CD4-positive, CD25-positive, alpha-beta regulatory T cell (primary cell): ENCODE data around the gene ZDHHC8. TPM values are rescaled to one million over a fixed set of nuclear protein-coding genes. Genes with fewer than 3 reads are reported as not detected.

Experiments used
- ATAC-seq, 2 donors: fragments of 150-1000 bp; cut with Tn5 transposase; one replicate each; pipeline ENCODE4 v1.10.0; 2021; ENCODE audit warnings: low read depth in 2 of 2, moderate number of reproducible peaks in 2 of 2, moderate library complexity in 1 of 2
- DNase-seq, 3 donors: peaks; one replicate each; pipeline versions ENCODE4 v3.0.0 to v3.0.0-alpha.2; 2012 to 2022; ENCODE audit warnings: mixed read lengths in 1 of 3
- H3K27ac ChIP-seq: one replicate; pipeline ENCODE4 v1.7.0; 2013; ENCODE audit warnings: mild to moderate bottlenecking, low read length; ENCODE audit not compliant: insufficient read depth, poor library complexity, severe bottlenecking
- H3K27me3 ChIP-seq: one replicate; pipeline ENCODE4 v1.7.0; 2013; ENCODE audit warnings: low read length; ENCODE audit not compliant: control insufficient read depth, insufficient read depth
- H3K36me3 ChIP-seq: one replicate; pipeline ENCODE4 v1.7.0; 2013; ENCODE audit warnings: mild to moderate bottlenecking, low read length, moderate library complexity; ENCODE audit not compliant: control insufficient read depth, insufficient read depth
- H3K4me1 ChIP-seq: 2 replicates; pipeline ENCODE4 v1.7.0; 2013; ENCODE audit warnings: mild to moderate bottlenecking, low read length; ENCODE audit not compliant: insufficient read depth, control insufficient read depth, poor library complexity, severe bottlenecking
- H3K4me3 ChIP-seq: one replicate; pipeline ENCODE4 v1.7.0; 2013; ENCODE audit warnings: low read depth, mild to moderate bottlenecking, low read length, moderate library complexity
- H3K9me3 ChIP-seq, 2 experiments: 1 replicate in 1 of 2; 2 replicates in 1 of 2; pipeline ENCODE4 v1.7.0; 2013; ENCODE audit warnings: low read length in 2 of 2, mild to moderate bottlenecking in 1 of 2, moderate library complexity in 1 of 2; ENCODE audit not compliant: control insufficient read depth in 2 of 2
- H3K27ac Mint-ChIP-seq, 3 donors: one replicate each; pipeline ENCODE4 v1.8.0; 2020 to 2022; ENCODE audit warnings: mild to moderate bottlenecking in 3 of 3, mixed read lengths in 3 of 3, moderate library complexity in 2 of 3
- H3K27me3 Mint-ChIP-seq: one replicate; pipeline ENCODE4 v1.8.0; 2022; ENCODE audit warnings: mild to moderate bottlenecking, mixed read lengths
- H3K36me3 Mint-ChIP-seq: one replicate; pipeline ENCODE4 v1.8.0; 2020; ENCODE audit warnings: mixed read lengths
- H3K4me1 Mint-ChIP-seq, 4 donors: one replicate each; pipeline ENCODE4 v1.8.0; 2020 to 2022; ENCODE audit warnings: mixed read lengths in 4 of 4, mild to moderate bottlenecking in 1 of 4
- H3K4me3 Mint-ChIP-seq, 4 donors: one replicate each; pipeline ENCODE4 v1.8.0; 2020 to 2022; ENCODE audit warnings: mild to moderate bottlenecking in 4 of 4, mixed read lengths in 4 of 4, moderate library complexity in 3 of 4
- H3K9me3 Mint-ChIP-seq, 7 donors: one replicate each; pipeline ENCODE4 v1.8.0; 2020 to 2022; ENCODE audit warnings: mixed read lengths in 7 of 7, mild to moderate bottlenecking in 3 of 7, moderate library complexity in 2 of 7
- polyA plus RNA-seq, 4 donors: library from polyadenylated mRNA; unstranded; fragments of 300-500 nt; fragmentation: Illumina TruSeq; gene quantifications; one replicate each; pipeline ENCODE4 v1.2.3, GENCODE V29; 2021
- total RNA-seq: library from RNA; stranded (reverse); gene quantifications from one replicate; pipeline ENCODE4 v1.2.3, GENCODE V29; 2022

ZDHHC8 gene
- total and polyA plus RNA-seq, 5 donors from 2014 or later, result 1.2 to 76.7 (median 1.9) TPM

DNA sequence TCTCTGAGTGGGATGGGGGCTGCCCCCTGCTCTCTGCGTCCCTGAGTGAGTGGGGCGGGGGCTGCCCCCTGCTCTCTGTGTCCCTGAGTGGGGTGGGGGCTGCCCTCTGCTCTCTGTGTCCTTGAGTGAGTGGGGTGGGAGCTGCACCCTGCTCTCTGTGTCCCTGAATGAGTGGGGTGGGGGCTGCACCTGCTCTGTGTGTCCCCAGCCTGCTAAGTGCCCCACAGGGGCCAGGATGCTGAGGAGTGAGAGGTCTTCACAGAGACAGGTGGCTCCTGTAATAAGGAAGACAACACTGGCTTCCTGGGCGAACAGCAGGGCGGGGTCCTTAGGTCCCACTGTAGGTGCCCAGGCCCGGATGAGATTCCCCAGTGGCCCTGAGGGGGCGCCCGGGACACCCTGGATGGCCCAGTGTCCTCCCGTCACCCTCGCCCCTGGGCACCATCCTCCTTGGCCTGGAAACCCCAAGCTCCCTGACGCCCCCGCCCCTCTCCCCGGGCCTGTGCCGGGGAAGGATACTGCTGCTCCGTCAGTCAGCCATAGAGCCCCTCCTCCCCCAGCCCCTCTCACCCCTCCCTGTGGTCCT lies 23.1 kb downstream of the ZDHHC8 start:
- H3K27ac ChIP-seq, result no peak overlapping the region
- Mint-ChIP-seq H3K27me3 (peaks cover 4% of the 10 kb centered on the region), H3K4me1 (peaks cover 0 to 3% (median 0%) of the 10 kb centered on the region in 4 donors), H3K9me3 (no peaks in the 10 kb centered on the region), H3K4me3 (no peak overlapping the region), H3K27ac (no peak overlapping the region), H3K36me3 (no peaks in the 10 kb centered on the region)
- ATAC-seq (no peak), DNase-seq (no peak)
- peaks cover 3% of the 10 kb centered on the region for H3K4me1 ChIP-seq
- no peaks in the 10 kb centered on the region for H3K27me3 ChIP-seq
- H3K9me3 ChIP-seq, result no peaks in the 10 kb centered on the region
- no peaks in the 10 kb centered on the region for H3K36me3 ChIP-seq
- no peak overlapping the region for H3K4me3 ChIP-seq

DNA sequence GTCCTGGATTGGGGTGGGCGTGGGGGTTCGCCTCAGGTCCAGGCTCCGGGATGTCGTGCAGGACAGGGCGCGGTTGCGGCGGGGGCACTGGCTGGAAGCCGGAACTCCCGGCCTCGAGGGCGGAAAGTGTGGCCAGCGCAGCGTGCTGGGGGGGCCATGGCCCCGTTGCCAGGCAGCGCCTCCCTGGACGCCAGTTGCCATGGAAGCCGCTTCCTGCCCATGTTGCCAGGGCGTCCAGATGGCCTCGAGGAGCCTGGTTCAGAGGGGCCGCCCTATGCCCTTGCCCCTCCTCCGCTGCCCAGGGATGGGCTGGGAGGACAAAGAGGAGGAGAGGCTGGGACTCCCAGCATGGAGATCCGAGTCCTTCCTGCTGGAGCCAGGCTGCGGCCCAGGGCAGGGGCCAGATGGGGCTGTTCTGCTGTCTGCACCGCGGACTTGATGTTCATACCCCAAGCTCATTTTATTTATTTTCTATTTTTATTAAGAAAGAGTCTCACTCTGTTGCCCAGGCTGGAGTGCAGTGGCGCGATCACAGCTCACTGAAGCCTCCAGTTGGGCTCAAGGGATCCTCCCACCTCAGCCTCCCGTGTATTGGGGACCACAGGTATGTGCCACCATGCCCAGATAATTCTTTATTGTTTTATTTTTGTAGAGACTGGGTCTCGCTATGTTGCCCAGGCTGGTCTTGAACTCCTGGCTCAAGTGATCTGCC lies 23.9 kb downstream of the ZDHHC8 start:
- no peaks in the 10 kb centered on the region for H3K36me3 Mint-ChIP-seq
- Histone ChIP-seq H3K27me3 (no peaks in the 10 kb centered on the region), H3K4me1 (peaks cover 3% of the 10 kb centered on the region), H3K9me3 (no peaks in the 10 kb centered on the region), H3K27ac (no peak overlapping the region), H3K36me3 (no peaks in the 10 kb centered on the region), H3K4me3 (no peak overlapping the region)
- H3K27me3 Mint-ChIP-seq, result peaks cover 9% of the 10 kb centered on the region
- peaks cover 0 to 3% (median 0%) of the 10 kb centered on the region in 4 donors for H3K4me1 Mint-ChIP-seq
- H3K9me3 Mint-ChIP-seq, result no peaks in the 10 kb centered on the region
- H3K4me3 Mint-ChIP-seq, result no peak overlapping the region
- H3K27ac Mint-ChIP-seq, result no peak overlapping the region
- ATAC-seq (no peak), DNase-seq (peak in 1 of 3 donors; percentile 43)

DNA sequence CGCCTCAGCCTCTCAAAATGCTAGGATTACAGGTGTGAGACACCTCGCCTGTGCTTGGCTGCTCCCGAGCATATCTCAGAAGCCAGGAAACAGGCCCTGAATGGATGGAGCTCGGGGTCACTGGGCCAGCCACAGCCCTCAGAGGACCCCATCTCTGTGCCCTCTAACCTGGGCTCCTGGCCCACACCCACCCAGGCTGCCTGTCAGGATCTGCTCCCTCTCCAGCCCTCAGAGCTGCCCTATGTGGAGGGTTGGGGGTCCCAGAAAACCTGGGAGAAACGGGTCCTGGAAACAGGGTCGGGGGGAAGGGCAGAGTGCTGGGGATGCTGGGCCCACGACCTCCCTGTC lies 24.4 kb downstream of the ZDHHC8 start:
- no peaks in the 10 kb centered on the region for H3K9me3 Mint-ChIP-seq
- no peak overlapping the region for H3K27ac Mint-ChIP-seq
- no peaks in the 10 kb centered on the region for H3K9me3 ChIP-seq
- no peak for ATAC-seq
- H3K4me3 Mint-ChIP-seq, result no peak overlapping the region
- H3K27me3 ChIP-seq, result no peaks in the 10 kb centered on the region
- H3K27me3 Mint-ChIP-seq, result peaks cover 9% of the 10 kb centered on the region
- no peak for DNase-seq
- H3K36me3 ChIP-seq, result no peaks in the 10 kb centered on the region
- no peak overlapping the region for H3K4me3 ChIP-seq
- H3K36me3 Mint-ChIP-seq, result no peaks in the 10 kb centered on the region
- no peak overlapping the region for H3K27ac ChIP-seq
- peaks cover 3% of the 10 kb centered on the region for H3K4me1 ChIP-seq
- peaks cover 0 to 3% (median 0%) of the 10 kb centered on the region in 4 donors for H3K4me1 Mint-ChIP-seq

DNA sequence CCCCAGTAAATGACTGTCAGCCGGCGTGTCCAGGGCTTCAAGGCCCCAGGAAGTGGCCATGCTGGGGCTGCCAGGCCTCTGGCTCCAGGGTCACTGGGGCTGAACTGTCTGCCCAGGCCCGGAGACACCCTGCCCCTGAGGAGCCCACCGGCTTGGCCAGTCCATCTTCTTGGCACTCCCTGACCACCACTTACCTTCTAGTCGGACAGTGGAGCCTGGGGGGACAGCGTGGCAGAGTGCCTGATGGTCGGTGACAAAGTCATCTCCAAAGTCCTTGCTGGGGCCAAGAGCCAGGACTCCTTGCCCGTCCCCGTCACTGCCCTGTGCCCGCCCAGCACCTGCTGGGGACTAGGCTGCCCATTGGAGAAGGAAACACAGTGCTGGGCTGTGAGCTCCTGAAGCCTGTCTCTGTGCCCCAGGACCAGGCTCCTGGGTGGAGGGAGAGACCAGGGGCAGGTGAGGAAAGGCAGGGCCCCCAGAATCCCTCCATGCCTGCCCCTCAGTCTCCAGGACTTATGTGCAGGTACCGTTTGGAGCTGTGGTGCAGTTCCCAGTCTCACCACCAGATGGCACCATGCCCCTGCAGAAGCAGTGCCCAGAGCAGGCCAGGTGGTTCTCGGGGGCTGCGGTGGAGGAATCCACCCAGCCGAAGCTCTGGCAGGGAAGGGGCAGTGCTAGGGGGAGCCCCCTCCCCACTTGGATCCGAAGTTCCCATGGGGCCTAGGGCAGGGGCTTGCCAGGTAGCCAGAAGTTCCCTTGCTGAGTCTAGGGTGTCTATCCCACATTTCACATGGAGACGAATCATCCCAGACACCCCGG lies 25.2 kb downstream of the ZDHHC8 start:
- DNase-seq, result peak; percentile 74 to 81 (median 78)
- Mint-ChIP-seq H3K4me3 (no peak overlapping the region), H3K9me3 (no peaks in the 10 kb centered on the region), H3K27me3 (peaks cover 9% of the 10 kb centered on the region), H3K4me1 (peaks cover 0 to 3% (median 0%) of the 10 kb centered on the region in 4 donors), H3K27ac (peak overlapping the region in 1 of 3 donors; percentile 67), H3K36me3 (no peaks in the 10 kb centered on the region)
- Histone ChIP-seq H3K27ac (no peak overlapping the region), H3K4me1 (peaks cover 3% of the 10 kb centered on the region), H3K4me3 (no peak overlapping the region), H3K27me3 (no peaks in the 10 kb centered on the region), H3K9me3 (no peaks in the 10 kb centered on the region), H3K36me3 (no peaks in the 10 kb centered on the region)
- ATAC-seq, result peak; percentile 71 to 79

DNA sequence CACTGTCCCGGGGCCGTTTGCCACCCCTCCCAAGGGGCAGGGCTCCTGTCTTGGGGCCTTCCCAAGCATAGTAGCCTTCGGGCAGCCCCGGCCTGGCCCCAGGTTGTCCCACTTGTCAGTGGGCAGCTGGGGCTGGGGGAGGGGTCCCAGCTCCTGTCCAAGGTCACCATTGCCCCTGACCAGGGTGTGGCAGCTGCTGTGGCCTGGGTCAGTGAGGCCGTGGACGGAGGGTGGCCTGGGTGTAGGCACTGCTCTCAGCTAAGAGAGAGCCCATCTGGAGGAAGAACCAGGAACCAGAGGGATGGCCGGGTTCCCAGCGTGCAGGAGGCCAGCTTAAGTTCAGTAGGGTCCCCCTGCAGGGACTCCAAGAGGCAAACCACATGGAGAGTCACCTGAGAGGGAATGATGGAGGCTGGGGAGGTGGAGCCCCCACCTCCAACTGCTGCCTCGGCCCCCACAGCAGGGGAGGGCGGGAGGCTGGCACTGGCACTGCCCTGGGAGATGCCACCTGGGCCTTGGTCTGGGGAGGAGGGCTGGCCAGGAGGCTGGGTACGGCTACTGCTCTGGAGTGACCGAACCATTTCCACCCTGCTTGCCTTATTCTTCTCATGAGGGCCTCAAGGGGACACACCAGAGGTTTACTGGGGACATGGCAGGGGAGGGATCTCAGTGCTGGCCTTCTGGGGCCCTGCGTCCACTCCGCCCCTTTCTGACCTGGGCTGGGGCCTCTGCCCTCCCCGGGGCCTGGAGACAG lies 26.0 kb downstream of the ZDHHC8 start:
- H3K27ac Mint-ChIP-seq, result no peak overlapping the region
- Histone ChIP-seq H3K9me3 (no peaks in the 10 kb centered on the region), H3K36me3 (no peaks in the 10 kb centered on the region), H3K27ac (no peak overlapping the region), H3K4me3 (no peak overlapping the region), H3K4me1 (peaks cover 3% of the 10 kb centered on the region), H3K27me3 (no peaks in the 10 kb centered on the region)
- peaks cover 0 to 3% (median 0%) of the 10 kb centered on the region in 4 donors for H3K4me1 Mint-ChIP-seq
- no peak for ATAC-seq
- no peak for DNase-seq
- no peaks in the 10 kb centered on the region for H3K36me3 Mint-ChIP-seq
- H3K4me3 Mint-ChIP-seq, result no peak overlapping the region
- H3K9me3 Mint-ChIP-seq, result no peaks in the 10 kb centered on the region
- H3K27me3 Mint-ChIP-seq, result peaks cover 9% of the 10 kb centered on the region

DNA sequence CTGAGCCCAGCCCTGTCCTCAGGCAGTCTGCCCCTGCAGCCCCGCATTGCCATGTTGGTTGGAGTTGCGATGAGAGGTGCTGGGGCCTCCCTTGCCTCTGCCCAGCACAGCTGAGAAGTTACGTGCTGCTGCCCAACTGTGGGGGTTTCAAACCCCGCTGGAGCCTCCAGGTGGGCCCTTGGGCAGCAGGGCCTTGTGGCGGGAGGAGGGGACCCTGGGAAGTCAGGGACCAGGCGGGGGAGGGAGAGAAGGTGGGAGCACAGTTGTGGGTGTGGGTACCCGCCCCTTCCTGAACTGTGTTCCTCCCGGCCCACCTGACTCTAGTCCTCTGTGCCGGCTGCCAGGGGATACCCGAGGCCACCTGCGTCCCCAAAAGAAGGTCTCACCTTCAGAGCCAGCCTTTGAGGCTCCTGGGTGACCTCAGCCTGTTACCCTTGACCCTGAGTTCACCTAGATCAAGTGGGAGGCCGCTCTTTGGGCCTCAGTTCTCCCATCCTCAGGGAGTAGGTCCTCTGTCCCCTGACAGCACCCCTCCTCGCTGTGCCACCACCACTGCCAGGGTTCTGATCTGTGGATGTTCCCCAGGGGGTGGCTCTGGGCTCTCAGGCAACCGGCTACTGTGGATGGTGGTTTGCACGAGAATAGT lies 26.9 kb downstream of the ZDHHC8 start:
- Histone ChIP-seq H3K4me3 (no peak overlapping the region), H3K27ac (no peak overlapping the region), H3K9me3 (no peaks in the 10 kb centered on the region), H3K36me3 (no peaks in the 10 kb centered on the region), H3K4me1 (peaks cover 3% of the 10 kb centered on the region), H3K27me3 (no peaks in the 10 kb centered on the region)
- peaks cover 9% of the 10 kb centered on the region for H3K27me3 Mint-ChIP-seq
- no peaks in the 10 kb centered on the region for H3K9me3 Mint-ChIP-seq
- no peaks in the 10 kb centered on the region for H3K36me3 Mint-ChIP-seq
- H3K4me1 Mint-ChIP-seq, result peaks cover 0 to 3% (median 0%) of the 10 kb centered on the region in 4 donors
- no peak overlapping the region for H3K27ac Mint-ChIP-seq
- H3K4me3 Mint-ChIP-seq, result no peak overlapping the region
- ATAC-seq (no peak), DNase-seq (no peak)

DNA sequence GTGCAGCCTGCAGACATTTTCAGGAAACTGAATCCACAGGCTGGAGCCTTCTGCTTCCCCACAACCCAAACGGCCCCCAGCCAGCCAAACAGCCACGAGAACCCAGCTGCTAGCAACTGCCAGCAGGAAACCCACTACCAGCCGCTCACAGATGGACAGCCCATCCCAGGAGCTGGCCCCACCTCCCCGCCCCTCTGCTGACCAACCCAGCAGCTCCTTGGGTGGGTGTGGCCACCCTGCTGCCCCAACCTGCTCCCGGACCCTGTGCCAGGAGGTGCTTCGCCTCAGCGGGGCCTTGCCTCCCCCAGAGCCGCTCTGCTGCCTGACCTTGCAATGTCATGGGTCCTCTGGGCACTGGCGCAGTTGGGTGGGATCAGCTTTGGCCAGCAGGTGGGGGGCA lies 27.5 kb downstream of the ZDHHC8 start:
- ATAC-seq (no peak), DNase-seq (no peak)
- H3K9me3 ChIP-seq, result no peaks in the 10 kb centered on the region
- no peaks in the 10 kb centered on the region for H3K27me3 ChIP-seq
- Mint-ChIP-seq H3K36me3 (no peaks in the 10 kb centered on the region), H3K27ac (no peak overlapping the region), H3K4me3 (no peak overlapping the region), H3K4me1 (peaks cover 0 to 3% (median 0%) of the 10 kb centered on the region in 4 donors), H3K9me3 (no peaks in the 10 kb centered on the region), H3K27me3 (peaks cover 9% of the 10 kb centered on the region)
- peaks cover 3% of the 10 kb centered on the region for H3K4me1 ChIP-seq
- no peak overlapping the region for H3K27ac ChIP-seq
- no peak overlapping the region for H3K4me3 ChIP-seq
- H3K36me3 ChIP-seq, result no peaks in the 10 kb centered on the region
